Activated CD4-positive, alpha-beta T cell treated with anti-CD3 and anti-CD28 coated beads, Interleukin-2, Interleukin-4, amounts not matched to agents 100 ng/mL and 50 ng/mL, durations not matched to agents 16 hours and 8 hours (primary cell): ENCODE results near the gene TREH.
"Not testable (repeated sequence)": the region's sequence is repeated elsewhere in the genome, so short reads cannot be mapped to it uniquely, and the experiment has no call there.

Experiments used
- DNase-seq: peaks from one replicate; pipeline ENCODE4 v3.0.0-alpha.2; 2020; ENCODE audit warnings: low spot score

TREH gene

GRCh38 chr11:118628861-118629549, 50.4 kb downstream of the TREH start:
- no peak for DNase-seq

DNA sequence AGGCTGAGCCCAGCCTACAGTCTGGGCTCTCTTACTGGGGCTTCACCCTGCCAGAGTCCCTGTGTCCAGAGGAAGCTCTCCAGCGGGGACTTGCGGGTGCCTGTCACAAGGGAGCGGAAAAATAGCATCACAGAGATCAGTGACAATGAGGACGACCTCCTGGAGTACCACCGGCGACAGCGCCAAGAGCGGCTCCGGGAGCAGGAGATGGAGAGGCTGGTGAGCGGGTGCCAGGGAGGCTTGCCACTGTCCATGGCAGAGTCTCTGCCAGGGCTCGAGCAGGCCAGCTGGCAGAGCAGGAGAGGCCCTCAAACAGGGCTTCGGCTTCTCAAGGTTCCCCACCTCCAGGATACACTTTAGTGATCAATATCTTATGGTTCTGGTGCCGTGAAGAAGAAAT, 51.0 kb downstream of the TREH start:
- DNase-seq: no peak

DNA sequence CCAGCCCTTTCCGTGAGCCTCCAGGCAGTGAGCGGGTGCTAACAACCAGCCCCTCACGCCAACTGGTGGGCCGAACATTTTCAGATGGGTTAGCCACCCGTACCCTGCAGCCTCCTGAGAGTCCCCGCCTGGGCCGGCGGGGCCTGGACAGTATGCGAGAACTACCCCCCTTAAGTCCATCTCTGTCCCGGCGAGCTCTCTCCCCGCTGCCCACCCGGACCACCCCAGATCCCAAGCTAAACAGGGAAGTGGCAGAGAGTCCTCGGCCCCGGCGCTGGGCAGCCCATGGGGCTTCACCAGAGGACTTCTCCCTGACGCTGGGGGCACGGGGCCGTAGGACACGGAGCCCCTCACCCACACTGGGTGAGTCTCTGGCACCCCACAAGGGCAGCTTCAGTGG, 51.4 kb downstream of the TREH start:
- DNase-seq: no peak

- no peak for DNase-seq
Measured at GRCh38 chr11:118627566-118627965, 51.9 kb downstream of the TREH start.

DNA sequence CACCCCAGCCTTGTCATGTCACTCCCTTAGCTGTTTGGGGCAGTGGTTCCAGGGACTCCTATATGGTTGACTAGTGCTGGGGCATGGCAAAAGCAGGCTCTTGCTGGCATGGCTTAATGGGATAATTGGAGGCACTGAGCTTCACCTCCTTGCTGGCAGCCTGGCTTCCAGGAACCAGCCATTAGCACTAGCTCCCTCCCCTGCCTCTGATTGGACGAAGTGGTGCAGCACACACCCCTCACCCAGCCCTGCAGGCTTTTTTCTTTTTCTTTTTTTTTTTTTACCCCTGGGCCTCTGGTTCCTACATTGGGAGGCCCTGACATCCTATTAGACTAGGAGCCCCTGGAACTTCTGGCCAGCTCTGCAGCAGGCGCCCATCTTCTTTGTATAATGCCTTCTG, 53.5 kb downstream of the TREH start:
- DNase-seq: no peak

DNA sequence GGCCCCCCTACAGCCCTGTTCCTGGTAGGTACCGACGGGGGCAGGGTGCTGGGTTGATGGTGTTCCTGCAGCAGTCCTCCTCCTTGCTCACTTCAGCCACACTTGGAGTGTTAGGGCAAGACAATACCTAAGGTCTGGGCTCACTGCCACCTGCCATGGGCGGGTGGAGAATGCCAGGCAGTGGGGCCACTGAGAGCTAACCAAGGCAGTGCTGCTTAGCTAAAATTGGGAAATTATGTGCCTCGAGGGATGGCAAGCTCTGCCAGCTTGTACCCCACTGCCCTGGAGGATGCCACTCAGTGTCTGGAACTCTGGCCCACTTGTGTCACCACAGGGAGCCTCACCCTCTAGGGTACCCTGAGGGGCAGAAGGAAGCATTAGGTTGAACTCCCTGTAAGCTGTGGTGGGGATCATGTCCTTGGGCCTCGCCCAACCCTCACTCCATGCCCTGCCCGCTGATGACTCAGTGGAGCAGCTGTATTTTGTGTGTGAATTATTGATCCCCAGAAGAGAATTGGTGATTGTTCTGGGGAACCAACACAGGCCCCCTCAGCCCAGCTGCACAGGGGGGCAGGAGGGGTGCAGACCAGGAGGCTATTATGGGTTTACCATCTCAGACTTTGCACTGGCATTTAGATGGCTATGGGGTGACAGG, 54.3 kb downstream of the TREH start:
- DNase-seq: no peak

DNA sequence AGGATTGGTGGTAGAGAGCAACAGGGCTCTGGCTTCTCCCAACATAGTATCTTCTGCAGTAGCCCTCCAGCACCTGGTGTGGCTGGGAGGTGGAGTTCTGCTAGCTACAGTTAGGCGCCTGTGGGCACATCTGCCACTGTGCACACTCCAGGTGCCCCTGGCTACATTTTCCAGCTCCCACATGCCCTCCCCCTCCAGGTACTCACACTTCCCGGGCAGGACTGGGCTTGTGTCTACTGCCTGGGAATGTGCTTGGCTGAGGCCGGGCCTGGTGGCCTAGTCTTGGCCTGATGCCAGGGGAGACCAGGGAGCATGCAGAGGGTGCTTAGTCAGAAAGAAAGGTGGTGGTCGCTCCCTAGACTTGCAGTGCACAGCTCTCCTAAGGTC, 56.2 kb downstream of the TREH start:
- DNase-seq: no peak

DNA sequence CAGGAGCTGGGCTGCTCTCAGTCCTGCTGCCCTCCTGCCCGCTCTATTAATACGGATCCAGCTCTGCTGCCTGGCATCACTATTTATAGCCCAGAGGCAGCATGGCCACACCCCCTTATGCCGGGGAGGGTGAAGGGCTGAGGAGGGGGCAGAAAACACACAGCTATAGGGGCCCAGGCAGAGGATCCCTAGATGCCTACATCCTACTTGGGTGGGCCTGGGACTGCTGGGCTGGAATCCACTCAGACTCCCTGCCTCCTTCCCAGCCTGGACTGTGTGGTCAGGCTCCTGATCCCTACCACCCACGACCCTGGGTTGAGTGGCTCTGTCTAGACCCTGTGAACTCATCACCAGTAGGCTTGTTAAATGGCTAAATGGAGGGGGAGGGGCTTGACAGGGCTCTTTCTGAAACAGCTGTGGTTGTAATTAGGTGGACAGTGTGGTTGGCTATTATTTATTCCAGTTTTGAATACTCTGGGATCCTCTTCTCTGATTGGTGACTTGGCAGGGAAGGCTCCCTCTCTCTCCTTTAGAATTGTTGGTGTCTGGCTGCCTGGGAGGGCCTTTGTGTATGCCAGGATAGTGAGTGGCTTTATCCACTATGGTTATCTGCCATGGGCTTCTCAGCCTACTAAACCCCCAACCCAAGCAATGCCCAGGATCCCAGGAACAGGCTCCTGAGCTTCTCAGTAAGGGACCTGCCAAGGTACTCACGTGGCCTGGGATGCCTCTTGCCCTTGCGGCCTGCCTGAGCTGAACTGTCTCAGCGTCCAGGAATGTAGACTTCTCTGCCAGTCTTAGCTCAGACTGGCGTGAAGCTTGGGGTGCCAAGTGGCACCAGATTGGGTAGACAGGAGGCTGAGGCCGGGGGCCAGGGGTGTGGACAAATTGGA, 56.8 kb downstream of the TREH start:
- no peak for DNase-seq

DNA sequence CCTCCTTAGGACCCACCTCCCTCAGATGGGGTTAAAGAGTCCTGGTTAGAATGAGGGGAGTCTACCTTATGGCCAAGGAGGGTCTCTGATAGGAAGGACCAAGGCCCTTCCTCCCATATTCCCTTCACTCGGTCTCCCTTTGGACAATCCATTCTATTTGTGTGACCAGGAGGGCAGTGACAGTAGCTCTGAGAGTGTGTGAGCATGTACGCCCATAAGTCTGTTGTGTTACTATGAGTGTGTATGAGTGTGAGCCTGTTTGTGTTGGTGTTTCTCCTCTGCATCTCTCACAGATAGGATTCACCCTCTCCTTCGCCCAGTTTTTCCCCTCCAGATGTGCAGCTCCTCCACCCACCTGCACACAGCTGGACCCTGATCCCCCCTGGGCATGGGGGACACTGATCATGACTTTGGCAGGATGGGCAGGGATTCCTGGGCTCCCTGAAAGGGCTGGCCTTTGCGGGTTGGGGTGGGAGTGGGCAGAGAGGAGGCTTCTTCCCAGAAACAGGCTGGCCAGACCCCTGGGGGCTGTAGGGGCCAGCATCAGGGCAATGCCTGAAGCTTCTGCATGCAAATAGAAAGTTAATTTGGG, 57.6 kb downstream of the TREH start:
- no peak for DNase-seq

DNA sequence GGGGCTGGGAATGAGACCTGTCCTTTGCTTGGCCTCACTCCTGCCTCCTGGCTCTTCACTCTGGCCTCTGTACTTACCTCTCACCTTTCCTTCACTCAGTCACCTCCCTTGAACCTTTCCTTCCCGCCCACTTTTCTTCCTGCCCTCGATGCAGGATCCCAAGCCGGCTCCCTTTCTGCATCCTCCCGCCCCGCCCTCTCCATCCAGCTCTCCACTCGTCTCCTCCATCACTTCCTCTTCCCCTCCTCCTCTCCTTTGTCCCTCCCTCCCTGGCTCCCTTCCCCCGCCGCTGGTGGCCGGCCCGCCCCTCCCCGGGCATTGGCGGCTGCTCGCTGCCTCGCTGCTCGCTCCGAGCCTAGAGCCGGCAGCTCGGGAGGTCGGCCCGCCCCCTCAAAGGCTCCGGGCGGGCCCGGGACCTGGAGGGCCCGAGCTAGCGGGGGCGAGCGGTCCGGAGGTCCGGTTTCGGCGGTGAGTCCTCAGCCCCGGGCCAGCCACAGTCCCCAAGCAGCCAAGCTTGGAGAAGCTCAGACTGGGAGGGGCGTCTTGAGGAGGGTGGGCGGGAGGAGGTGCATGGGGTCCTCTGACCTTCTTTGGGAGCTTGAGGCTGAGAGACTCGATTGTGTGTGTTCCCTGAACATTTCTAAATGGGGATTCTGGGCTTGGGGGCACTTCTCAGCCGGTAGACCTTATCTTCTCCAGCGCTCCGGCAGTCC, 58.2 kb downstream of the TREH start:
- DNase-seq: no peak

GRCh38 chr11:118620529-118621070, 58.9 kb downstream of the TREH start:
- no peak for DNase-seq

GRCh38 chr11:118619444-118620197, 59.8 kb downstream of the TREH start:
- no peak for DNase-seq

DNA sequence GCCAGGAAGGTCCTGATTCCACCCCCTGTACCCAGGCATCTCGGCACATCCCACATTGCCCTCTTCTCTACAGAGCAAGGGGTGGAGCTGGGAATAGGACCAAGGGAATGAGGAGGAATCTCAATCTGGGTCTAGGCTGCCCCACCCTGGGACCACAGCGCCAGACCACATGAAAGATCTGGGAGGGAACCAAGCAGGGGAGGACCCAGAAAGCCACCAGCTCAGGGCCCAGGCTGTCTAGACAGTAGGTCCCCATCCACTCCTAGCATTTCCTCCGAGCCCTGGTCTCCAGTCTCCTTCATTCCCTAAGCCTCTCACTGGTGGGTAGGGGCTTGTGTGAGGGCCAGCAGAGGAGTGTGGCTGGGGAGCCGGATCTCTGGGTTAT, 60.5 kb downstream of the TREH start:
- DNase-seq: no peak

DNA sequence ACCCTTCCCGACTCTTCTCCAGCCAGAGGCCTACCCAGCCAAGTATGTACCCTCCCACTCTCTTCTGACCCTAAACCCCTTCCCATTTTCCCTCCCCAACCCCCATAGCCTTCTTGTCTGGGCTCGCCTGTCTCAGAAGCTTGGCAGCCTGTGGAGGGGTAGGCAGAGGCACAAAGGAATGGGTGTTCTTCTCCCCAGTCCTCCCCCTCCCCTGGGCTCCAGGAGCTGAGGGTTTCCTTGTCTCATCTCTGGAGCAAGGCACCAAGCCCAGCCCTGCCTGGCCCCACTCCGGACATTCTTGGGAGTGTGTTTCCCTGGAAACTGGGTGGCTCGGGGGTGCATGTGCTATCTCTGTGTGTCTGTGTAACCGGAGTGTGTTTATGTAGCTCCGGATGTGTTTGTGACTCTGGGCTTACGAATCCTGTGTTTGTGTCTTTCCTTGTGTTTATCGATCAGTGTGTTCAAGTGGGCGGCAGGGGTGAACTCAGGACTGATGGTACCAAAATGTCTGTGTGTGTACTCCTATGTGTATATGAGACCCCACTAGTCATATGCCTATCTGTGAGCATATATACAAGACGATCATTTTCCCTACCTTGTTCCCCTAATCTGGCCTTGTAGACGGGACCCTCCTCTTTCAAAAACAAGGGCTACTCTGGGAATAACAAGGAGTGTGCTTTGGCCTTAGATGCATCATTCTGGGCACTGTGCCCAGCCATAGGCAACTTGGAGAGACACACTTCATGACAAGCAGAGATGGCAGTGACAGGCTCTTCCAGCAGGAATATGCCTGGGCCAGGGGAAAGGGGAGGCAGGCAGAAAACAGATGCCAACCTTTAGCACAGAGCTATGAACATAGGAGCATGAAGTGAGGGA, 61.1 kb downstream of the TREH start:
- DNase-seq: no peak

DNA sequence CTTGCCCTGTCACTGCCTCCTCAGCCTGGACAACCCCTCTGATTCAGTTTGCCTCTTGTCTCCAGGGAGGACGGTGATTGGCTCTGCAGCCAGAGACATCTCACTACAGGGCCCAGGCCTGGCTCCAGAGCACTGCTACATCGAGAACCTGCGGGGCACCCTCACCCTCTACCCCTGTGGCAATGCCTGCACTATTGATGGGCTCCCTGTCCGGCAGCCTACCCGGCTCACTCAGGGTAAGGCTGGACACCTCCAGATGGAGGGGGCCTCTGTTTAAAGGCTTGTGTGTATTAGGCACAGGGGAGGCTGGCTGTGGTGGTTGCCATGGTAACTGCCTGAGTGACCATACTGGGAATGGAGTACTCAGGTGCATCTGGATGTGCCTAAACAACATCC, 63.5 kb downstream of the TREH start:
- DNase-seq: no peak

- DNase-seq: no peak
Measured at GRCh38 chr11:118615282-118615975, 64.0 kb downstream of the TREH start.

GRCh38 chr11:118614511-118614910, 64.9 kb downstream of the TREH start:
- no peak for DNase-seq

GRCh38 chr11:118612378-118612777, 67.1 kb downstream of the TREH start:
- no peak for DNase-seq

DNA sequence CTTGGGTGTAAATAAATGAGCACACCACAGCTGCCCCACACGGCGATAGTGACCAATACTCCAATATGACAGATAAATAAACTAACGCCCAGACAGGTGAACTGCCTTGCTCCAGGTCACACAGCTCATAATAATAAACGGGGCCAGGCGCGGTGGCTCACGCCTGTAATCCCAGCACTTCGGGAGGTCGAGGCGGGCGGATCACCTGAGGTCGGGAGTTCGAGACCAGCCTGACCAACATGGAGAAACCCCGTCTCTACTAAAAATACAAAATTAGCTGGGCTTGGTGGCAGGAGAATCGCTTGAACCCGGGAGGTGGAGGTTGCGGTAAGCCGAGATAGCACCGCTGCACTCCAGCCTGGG, 68.0 kb downstream of the TREH start:
- DNase-seq: not testable (repeated sequence)
